HG02571 (cell line): ENCODE measurements around the gene TOR1A.

Experiments
- ATAC-seq: cut with Tn5 transposase; IDR thresholded peaks from one replicate; pipeline ENCODE4 v1.9.1; 2021; ENCODE audit warnings: mild to moderate bottlenecking, moderate library complexity; ENCODE audit not compliant: unreplicated experiment

Gene TOR1A, protein sequence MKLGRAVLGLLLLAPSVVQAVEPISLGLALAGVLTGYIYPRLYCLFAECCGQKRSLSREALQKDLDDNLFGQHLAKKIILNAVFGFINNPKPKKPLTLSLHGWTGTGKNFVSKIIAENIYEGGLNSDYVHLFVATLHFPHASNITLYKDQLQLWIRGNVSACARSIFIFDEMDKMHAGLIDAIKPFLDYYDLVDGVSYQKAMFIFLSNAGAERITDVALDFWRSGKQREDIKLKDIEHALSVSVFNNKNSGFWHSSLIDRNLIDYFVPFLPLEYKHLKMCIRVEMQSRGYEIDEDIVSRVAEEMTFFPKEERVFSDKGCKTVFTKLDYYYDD

DNA sequence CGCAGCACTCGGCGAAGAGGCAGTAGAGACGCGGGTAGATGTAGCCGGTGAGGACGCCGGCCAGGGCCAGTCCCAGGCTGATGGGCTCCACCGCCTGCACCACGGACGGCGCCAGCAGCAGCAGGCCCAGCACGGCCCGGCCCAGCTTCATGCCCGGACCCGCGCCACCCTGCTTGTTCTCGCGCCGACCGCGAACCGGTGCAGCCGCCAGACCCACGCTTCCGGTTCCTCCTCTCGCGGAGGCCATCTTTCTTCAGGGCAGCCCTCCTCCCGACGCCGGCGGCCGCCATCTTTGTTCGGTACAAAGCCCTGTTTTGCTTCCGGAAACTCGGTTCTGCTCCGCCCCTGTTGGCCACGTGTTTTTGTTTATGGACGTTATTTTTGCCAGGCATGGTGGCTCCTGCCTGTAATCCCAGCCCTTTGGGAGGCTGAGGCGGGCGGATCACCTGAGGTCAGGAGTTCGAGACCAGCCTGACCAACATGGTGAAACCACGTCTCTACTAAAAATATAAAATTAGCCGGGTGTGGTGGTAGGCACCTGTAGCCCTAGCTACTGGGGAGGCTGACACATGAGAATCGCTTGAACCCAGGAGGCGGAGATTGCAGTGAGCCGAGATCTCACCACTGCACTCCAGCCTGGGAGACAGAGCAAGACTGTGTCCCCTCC lies at the start of gene TOR1A:
TOR1A (minus strand) TSS at position 202 of the 667 bp plus-strand sequence; CDS start at position 151, 51 bp downstream.
- ATAC-seq = peak; percentile 92

- ATAC-seq = no peak
Observed at GRCh38 chr9:129871046-129871445, 47.1 kb upstream of the TOR1A start.

DNA sequence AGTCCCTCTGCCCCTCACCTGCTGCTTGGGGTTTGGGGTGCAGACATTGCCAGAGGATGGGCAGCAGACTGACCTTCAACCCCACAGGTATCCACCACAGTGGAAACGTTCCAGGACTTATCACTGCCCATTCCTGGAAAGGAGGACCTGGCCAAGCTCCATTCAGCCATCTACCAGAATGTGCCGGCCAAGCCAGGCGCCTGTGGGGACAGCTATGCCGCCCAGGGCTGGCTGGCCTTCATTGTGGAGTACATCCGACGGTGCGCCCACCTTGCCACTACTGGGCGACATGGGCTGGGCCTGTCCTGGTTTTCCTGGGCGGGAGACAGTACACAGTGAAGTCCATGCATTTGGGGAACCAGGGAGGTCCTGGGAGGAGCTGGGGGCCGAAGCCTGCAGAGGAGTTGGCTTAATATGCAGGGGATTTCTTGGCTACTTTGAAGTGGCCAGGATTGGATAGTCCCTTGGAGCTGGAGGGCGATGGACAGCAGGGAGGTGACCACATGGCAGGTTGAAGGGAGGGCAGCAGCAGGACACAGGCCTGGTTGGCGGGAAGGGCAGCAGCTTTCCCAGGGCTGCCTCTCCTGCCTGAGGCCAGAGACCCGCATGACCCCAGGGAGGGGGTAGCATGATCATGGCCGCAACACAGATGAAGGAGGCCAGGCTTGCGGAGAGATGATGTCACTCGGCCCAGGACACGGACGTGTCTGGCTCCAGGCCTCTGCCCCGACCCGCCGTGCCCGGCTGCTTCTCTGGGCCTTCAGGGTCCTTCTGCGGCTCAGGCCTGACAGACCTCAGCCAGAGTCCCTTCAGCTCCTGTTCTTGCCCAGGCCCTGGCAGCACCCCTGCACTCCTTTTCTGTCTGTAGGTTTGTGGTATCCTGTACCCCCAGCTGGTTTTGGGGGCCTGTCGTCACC lies 45.9 kb upstream of the TOR1A start:
- ATAC-seq = no peak

DNA sequence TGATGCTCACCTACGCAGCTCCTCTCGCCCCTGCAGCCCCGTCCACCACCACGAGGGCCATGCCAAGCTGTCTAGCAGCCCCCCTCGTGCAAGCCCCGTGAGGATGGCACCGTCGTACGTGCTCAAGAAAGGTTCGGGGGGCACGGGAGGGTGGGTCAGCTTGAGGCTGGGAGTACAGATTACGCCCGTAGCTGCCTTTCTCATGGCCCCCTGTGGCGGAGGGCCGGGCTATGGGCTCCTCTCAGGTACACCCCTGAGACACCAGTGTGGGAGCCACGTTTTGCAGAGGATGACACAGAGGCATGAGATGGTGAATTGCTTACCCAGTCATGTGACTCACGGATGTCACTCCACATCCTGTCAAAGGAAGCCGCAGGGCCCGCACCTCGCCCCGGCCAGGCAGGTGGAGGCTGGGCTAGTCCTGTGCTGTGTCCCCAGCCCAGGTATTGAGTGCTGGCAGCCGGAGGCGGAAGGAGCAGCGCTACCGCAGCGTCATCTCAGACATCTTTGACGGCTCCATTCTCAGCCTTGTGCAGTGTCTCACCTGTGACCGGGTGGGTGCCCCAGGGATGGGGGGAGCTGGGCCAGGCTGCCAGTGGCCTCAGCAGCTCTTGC lies 45.0 kb upstream of the TOR1A start:
- no peak for ATAC-seq

DNA sequence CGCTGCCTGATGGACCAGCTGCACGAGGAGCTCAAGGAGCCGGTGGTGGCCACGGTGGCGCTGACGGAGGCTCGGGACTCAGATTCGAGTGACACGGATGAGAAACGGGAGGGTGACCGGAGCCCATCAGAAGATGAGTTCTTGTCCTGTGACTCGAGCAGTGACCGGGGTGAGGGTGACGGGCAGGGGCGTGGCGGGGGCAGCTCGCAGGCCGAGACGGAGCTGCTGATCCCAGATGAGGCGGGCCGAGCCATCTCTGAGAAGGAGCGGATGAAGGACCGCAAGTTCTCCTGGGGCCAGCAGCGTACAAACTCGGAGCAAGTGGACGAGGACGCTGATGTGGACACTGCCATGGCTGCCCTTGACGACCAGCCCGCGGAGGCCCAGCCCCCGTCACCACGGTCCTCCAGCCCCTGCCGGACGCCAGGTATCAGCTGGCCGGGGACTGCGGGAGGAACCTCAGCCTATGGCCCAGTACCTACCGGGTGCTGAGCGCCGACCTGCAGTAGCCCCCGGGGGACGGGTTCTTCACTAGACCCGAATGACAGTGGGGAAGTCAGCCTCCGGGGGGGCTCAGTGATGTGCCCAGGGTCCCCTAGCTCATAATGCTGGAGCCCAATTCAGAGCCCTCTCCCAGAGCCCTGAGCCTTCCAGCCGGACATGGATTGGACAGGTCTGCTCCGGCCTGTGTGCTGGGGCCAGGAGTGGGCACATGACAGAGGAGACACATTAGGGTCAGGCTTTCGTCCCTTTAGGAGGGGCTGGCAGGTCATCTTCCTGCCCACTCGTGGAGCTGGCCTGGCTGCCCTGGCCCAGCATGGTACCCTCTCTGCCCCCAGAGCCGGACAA lies 44.3 kb upstream of the TOR1A start:
- no peak for ATAC-seq

DNA sequence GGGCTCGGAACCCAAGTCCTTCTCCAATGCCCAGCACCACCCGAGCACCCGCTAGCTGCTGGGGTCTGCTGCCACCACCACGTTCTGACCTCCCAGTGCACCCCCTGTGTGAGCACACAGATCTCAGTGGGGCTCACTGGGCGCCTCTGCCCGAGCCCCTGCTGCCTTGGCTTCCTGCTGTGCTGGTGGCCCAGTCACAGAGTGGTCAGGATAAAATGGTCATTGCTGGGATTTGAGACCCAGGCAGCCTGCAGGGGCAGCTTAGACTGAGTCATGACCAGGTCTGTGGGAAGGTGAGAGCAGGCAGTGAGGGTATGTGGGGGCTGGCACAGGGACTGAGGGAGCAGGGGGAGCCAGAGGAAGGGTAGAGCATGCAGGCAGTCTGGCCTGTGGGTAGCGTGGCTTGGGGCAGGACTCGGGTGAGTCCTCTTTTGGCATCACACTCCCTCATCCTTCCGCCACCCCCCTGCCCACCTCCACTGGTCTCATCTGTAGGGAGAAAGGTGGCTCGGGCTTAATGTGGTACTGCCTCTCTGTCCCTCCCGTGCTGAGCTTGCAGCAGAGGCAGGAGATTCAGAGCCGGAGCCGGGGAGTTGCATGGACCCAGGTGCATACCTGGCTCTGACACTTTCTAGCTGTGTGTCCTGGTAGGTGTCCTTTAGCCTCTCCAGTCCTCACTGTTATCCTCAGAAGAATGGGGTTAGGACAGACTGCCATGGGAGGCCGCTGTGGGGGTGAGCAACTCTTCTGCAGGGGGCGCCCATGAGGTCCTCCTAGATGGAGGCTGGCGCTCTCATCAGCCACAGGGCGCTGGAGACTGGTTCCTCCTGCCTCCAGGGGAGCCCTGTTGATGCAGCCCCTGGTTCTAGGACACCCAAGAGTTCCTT lies 43.4 kb upstream of the TOR1A start:
- ATAC-seq = no peak

GRCh38 chr9:129866394-129867135 lies 42.6 kb upstream of the TOR1A start:
- ATAC-seq = no peak

- no peak for ATAC-seq
Observed at GRCh38 chr9:129865668-129866320, 41.9 kb upstream of the TOR1A start.

DNA sequence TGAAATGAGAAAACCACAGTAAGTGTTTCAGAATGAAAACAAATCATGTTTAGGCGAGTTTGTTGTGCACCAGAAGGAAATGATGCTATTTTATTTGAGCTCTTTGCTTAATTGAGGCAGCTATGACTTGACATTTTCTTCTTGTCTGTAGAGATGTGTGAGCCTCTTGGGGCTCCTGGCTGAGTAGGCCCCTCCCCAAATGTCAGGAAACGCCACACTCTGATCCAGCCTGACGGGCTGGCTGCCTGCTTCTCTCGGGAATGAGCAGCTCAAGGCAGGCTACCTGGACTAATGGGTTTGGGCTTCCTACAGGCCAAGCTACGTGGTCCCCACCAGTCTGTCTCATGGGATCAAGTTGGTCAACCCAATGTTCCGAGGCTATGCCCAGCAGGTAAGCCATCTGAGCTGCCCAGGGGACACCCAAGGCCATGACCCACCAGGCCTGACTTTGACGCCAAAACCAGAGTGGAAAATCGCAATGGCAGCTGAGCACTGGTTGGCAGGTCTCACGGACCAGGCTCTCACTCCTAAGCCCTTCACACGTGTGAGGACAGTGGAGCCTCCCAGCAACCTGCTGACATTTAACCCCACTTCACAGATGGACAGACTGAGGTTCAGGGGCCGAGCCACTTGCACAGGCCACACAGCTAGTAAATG lies 41.2 kb upstream of the TOR1A start:
- no peak for ATAC-seq

GRCh38 chr9:129863059-129863690 lies 39.2 kb upstream of the TOR1A start:
- no peak for ATAC-seq

DNA sequence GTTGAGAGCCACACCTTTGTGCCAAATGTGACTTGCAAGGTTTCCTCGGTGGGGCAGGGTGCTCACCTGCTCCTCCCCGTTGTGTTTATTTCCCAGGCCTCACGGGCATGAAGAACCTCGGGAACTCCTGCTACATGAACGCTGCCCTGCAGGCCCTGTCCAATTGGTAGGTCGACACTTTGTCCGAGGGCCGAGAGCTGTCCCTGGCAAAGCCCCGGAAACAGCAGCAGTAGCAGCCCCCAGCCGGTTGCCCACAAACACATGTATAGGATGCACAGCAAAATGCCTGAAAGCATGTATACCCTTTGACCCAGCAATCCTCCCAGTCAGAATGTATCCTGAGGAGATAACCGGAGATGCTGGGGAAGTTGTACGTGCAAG lies 37.5 kb upstream of the TOR1A start:
- no peak for ATAC-seq

DNA sequence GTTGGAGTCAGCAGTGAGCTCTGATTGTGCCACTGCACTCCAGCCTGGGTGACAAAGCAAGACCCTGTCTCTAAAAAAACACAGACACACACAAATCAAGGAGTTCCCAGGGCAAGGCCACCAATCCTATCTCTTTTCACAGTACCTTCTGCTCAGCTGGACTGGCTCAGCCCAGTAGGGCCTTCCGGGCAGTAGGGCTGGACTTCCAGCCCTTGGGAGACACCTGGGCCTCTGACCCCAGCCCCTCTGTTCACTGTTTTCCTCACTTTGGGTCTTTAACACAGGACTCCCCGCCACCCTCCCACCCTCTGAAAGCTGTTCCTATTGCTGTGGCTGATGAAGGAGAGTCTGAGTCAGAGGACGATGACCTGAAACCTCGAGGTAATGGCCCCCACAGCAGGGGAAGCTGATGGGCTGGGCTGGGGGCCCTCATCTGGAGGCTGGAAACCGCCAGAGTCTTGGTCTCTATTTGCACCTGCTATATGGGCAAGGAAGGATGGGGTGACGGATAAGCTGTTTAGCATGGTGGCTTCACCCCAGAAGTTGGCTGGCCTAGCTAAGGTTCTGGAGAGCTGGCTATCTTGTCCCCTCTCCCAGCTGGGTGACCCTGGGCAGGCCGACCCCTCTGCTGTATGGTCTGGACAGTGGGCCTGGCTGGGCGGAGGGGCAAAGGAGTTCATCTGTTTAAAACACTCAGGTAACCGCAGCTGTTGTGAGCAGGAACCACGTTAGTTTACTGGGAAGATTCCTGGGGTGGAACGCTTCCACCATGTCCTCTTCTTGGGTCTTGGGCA lies 36.9 kb upstream of the TOR1A start:
- no peak for ATAC-seq

DNA sequence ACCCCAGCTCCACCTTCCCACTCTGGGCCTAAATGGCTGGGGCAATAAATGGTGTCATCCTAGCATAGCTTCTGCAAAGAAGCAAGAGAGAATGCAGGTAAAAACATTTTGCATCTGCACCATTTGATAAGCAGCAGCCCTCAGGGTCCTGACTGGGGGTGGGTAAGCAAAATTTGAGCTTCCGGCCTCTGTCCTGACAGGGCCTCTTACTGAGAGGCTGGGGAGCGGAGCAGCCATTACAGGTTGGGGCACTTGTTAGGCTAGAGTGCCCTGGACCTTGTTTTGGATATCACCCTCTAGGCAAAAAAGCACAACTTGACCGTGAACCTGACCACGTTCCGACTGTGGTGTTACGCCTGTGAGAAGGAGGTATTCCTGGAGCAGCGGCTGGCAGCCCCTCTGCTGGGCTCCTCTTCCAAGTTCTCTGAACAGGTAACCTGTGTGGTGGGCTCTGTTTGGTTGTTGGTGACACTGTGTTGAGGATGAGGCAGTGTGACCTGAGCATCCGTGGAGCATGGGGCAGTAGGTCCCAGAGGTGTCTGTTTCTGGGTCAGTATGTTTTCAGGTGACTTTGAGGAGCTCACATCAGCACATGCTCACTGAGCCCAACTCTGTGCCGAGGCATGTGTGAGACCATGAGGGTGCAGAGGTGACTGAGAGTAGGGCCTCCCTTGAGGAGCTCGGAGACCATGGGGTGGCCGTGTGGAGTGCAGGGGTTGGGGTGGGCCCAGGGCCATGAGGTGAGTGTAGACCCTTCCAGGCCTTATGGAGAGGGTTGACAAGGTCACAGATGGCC lies 34.4 kb upstream of the TOR1A start:
- ATAC-seq = no peak

- ATAC-seq = no peak
Observed at GRCh38 chr9:129857207-129857606, 33.3 kb upstream of the TOR1A start.

DNA sequence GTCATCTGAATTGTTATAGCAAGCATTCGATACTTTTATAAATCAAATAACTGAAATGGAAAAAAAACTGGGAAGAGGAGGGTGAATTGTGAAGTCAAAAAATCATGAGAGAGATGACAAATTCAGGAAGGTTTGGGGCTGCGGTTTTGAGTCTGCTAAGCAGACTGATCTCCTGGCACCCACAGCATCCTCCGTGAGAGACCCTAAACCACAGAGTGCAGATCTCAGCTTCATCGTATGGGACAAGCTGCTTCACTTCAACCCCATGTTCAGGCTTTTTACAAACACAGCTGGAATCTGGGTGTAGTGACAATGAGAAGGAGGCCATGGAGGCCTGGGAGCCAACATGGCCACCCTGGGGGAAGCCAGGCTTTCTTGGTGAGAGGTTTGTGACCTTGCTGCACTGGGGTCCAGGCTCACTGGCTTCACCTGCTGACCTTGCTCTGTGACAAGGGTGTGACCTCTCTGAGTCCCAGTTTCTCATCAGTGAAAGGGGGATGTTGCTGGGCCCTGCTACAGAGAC lies 30.7 kb upstream of the TOR1A start:
- no peak for ATAC-seq
